Measurements from ENCODE around the gene CABP1. TPM values are rescaled to one million over a fixed set of nuclear protein-coding genes. Genes with fewer than 3 reads are reported as not detected.
A peak's percentile ranks its signal among the peaks of the same experiment; 100 is the strongest.

Gene CABP1
- total RNA-seq, 4 donors from 2014 or later: 0.60 to 7.5 (median 4.4) TPM; not detected in 1

GRCh38 chr12:120643574-120643973 lies 3.1 kb downstream of the CABP1 start:
- no peak for TF ChIP-seq POLR2A (IDR thresholded peaks at IDR 0.05)
- no peak for TF ChIP-seq EP300 (IDR thresholded peaks at IDR 0.05; ENCODE audit: low read depth)
- TF ChIP-seq, protein P1, sequence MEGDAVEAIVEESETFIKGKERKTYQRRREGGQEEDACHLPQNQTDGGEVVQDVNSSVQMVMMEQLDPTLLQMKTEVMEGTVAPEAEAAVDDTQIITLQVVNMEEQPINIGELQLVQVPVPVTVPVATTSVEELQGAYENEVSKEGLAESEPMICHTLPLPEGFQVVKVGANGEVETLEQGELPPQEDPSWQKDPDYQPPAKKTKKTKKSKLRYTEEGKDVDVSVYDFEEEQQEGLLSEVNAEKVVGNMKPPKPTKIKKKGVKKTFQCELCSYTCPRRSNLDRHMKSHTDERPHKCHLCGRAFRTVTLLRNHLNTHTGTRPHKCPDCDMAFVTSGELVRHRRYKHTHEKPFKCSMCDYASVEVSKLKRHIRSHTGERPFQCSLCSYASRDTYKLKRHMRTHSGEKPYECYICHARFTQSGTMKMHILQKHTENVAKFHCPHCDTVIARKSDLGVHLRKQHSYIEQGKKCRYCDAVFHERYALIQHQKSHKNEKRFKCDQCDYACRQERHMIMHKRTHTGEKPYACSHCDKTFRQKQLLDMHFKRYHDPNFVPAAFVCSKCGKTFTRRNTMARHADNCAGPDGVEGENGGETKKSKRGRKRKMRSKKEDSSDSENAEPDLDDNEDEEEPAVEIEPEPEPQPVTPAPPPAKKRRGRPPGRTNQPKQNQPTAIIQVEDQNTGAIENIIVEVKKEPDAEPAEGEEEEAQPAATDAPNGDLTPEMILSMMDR (IDR thresholded peaks at IDR 0.05): no peak
- no peak for TF ChIP-seq POLR2AphosphoS5 (IDR thresholded peaks at IDR 0.05)
- 73 to 82% methylated on average over 4 of the region's 4 CpGs for whole genome bisulfite sequencing, 2 donors (ENCODE audit: low coverage in 1 of 2)
- H3K27me3 ChIP-seq: peaks cover 72% of the 10 kb centered on the region
- DNase-seq: no peak
- H3K27ac ChIP-seq: no peak overlapping the region
- no peaks in the 10 kb centered on the region for H3K36me3 ChIP-seq
- in situ Hi-C loops (cut with MboI; ENCODE audit: low pct_ligation_motif_present in 1 of 4, low pct_unique_long_range_greater_than_20kb in 1 of 4, low sequenced_read_pairs in 3 of 4): loop anchor here (10.0 to 25.0 kb wide), 3 partner anchors 59 to 319 kb away; partner anchors contain the start of genes UNC119B (in 2 of the 4) and POP5 (in 1 of the 4)
- H3K4me3 ChIP-seq: no peak overlapping the region
- H3K4me1 ChIP-seq: peaks cover 5 to 21% (median 15%) of the 10 kb centered on the region in 4 donors
- no peaks in the 10 kb centered on the region for H3K9me3 ChIP-seq
- intact Hi-C loops (cut with DNase I; ENCODE audit: low total_unique reads): no loop called here

DNA sequence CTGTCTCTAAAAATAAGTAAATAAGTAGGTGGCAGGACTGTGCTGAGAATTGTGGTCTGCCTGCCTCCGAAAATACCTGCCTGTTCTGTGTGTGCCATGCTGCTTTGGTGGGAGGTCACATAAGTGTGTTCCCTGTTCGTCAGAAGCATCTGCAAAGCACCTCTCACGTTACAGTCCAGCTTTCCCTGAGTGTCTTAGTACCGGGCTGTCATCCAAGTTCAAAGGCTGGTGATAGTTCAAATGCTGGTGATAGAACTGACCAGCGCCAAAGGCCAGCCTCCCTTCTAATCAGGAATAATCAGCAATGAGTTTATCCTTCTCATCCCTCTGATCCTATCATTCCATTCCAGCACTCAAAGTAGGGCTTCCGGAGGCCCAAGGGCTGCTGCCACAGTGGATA lies 5.6 kb downstream of the CABP1 start:
- TF ChIP-seq EP300 (IDR thresholded peaks at IDR 0.05; ENCODE audit: low read depth) (no peak), POLR2A (IDR thresholded peaks at IDR 0.05) (no peak), POLR2AphosphoS5 (IDR thresholded peaks at IDR 0.05) (no peak)
- TF ChIP-seq, protein P1 (IDR thresholded peaks at IDR 0.05): no peak
- in situ Hi-C loops (cut with MboI; ENCODE audit: low pct_ligation_motif_present in 1 of 4, low pct_unique_long_range_greater_than_20kb in 1 of 4, low sequenced_read_pairs in 3 of 4) (loop anchor here (5.0 to 25.0 kb wide), 5 partner anchors 61 to 316 kb away; partner anchors contain the start of genes UNC119B (in 3 of the 4) and POP5 (in 2 of the 4)), intact Hi-C loops (cut with DNase I; ENCODE audit: low total_unique reads) (loop anchor here (5.0 kb wide), 3 partner anchors 64 to 326 kb away; partner anchors contain the start of genes POP5 and UNC119B)
- Histone ChIP-seq H3K27ac (no peak overlapping the region), H3K9me3 (no peaks in the 10 kb centered on the region), H3K4me3 (no peak overlapping the region), H3K27me3 (peaks cover 55% of the 10 kb centered on the region), H3K4me1 (peaks cover 5 to 29% (median 19%) of the 10 kb centered on the region in 4 donors), H3K36me3 (no peaks in the 10 kb centered on the region)
- no peak for DNase-seq
- WGBS, 2 donors (ENCODE audit: low coverage in 1 of 2): 67 to 100% methylated on average over 1 to 6 of the region's 6 CpGs

DNA sequence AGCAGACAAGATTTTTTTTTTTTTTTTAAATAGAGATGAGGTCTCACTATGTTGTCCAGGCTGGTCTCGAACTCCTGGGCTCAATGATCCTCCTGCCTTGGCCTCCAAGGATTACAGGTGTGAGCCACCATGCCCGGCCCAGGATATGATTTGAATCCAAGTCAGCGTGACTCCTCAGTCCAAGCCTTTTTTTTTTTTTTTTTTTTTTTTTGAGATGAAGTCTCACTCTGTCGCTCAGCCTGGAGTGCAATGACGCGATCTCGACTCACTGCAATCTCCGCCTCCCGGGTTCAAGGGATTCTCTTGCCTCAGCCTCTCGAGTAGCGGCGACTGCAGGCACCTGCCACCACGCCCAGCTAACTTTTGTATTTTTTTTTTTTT lies 6.9 kb downstream of the CABP1 start:
- H3K4me1 ChIP-seq: peaks cover 0 to 21% (median 12%) of the 10 kb centered on the region in 4 donors
- no peak overlapping the region for H3K27ac ChIP-seq
- 77 to 81% methylated on average over 12 to 13 of the region's 13 CpGs for WGBS, 2 donors (ENCODE audit: low coverage in 1 of 2)
- no peaks in the 10 kb centered on the region for H3K9me3 ChIP-seq
- TF ChIP-seq, protein P1 (IDR thresholded peaks at IDR 0.05): no peak
- TF ChIP-seq EP300 (IDR thresholded peaks at IDR 0.05; ENCODE audit: low read depth) (no peak), POLR2A (IDR thresholded peaks at IDR 0.05) (no peak), POLR2AphosphoS5 (IDR thresholded peaks at IDR 0.05) (no peak)
- H3K27me3 ChIP-seq: peaks cover 42% of the 10 kb centered on the region
- intact Hi-C loops (cut with DNase I; ENCODE audit: low total_unique reads): loop anchor here (5.0 kb wide), 3 partner anchors 65 to 325 kb away; partner anchors contain the start of genes POP5 and UNC119B
- in situ Hi-C loops (cut with MboI; ENCODE audit: low pct_ligation_motif_present in 1 of 4, low pct_unique_long_range_greater_than_20kb in 1 of 4, low sequenced_read_pairs in 3 of 4): loop anchor here (5.0 to 25.0 kb wide), 5 partner anchors 63 to 315 kb away; partner anchors contain the start of genes UNC119B (in 3 of the 4) and POP5 (in 2 of the 4)
- no peak for DNase-seq
- no peak overlapping the region for H3K4me3 ChIP-seq
- no peaks in the 10 kb centered on the region for H3K36me3 ChIP-seq

GRCh38 chr12:120649442-120650232 lies 9.2 kb downstream of the CABP1 start:
- H3K36me3 ChIP-seq: no peaks in the 10 kb centered on the region
- H3K4me3 ChIP-seq: peak overlapping the region in 3 of 4 donors; percentile 7 to 39 (median 25)
- no peak for DNase-seq
- H3K27me3 ChIP-seq: peaks cover 19% of the 10 kb centered on the region
- in situ Hi-C loops (cut with MboI; ENCODE audit: low pct_ligation_motif_present in 1 of 4, low pct_unique_long_range_greater_than_20kb in 1 of 4, low sequenced_read_pairs in 3 of 4) (loop anchor here (5.0 to 25.0 kb wide), 5 partner anchors 63 to 313 kb away; partner anchors contain the start of genes UNC119B (in 3 of the 4) and POP5 (in 2 of the 4)), intact Hi-C loops (cut with DNase I; ENCODE audit: low total_unique reads) (loop anchor here (5.0 kb wide), 3 partner anchors 63 to 323 kb away; partner anchors contain the start of genes POP5 and UNC119B)
- 18 to 24% methylated on average over 6 to 28 of the region's 33 CpGs for WGBS, 2 donors (ENCODE audit: low coverage in 1 of 2)
- no peak for TF ChIP-seq POLR2A (IDR thresholded peaks at IDR 0.05)
- TF ChIP-seq, protein P1 (IDR thresholded peaks at IDR 0.05): peak in 2 of 5 experiments; percentile 16 to 35
- no peak for TF ChIP-seq POLR2AphosphoS5 (IDR thresholded peaks at IDR 0.05)
- TF ChIP-seq EP300 (IDR thresholded peaks at IDR 0.05; ENCODE audit: low read depth): no peak
- peaks cover 0 to 21% (median 13%) of the 10 kb centered on the region in 4 donors for H3K4me1 ChIP-seq
- no peaks in the 10 kb centered on the region for H3K9me3 ChIP-seq
- peak overlapping the region; percentile 26 to 67 (median 64) for H3K27ac ChIP-seq
